Right lung (tissue), 5 donors: ENCODE data around the gene ZNF653. TPM values are rescaled to one million over a fixed set of nuclear protein-coding genes. Genes with fewer than 3 reads are reported as not detected.

Source experiments
- DNase-seq, 2 donors: peaks; one replicate each; pipeline ENCODE4 v3.0.0-alpha.2; 2013
- polyA plus RNA-seq, 5 donors: library from polyadenylated mRNA; unstranded; fragments of 120-200 nt; gene quantifications; one replicate each; pipeline versions ENCODE4 v1.2.1 to v1.2.3, GENCODE V29; 2013; ENCODE audit warnings: inconsistent platforms in 1 of 5, low replicate concordance in 1 of 5; ENCODE audit not compliant: insufficient read length in 5 of 5, insufficient read depth in 1 of 5

The ZNF653 gene
- polyA plus RNA-seq, 5 donors, result 7.4 to 9.6 (median 8.5) TPM

- DNase-seq, result no peak
Measured at GRCh38 chr19:11519138-11519537, 13.5 kb upstream of the ZNF653 start.

GRCh38 chr19:11513946-11514345 is 8.3 kb upstream of the ZNF653 start:
- no peak for DNase-seq

GRCh38 chr19:11510444-11510843 is 4.8 kb upstream of the ZNF653 start:
- no peak for DNase-seq

- DNase-seq, result no peak
Measured at GRCh38 chr19:11507370-11508078, 1.9 kb upstream of the ZNF653 start.

- no peak for DNase-seq
Measured at GRCh38 chr19:11506967-11507366, 1.3 kb upstream of the ZNF653 start.

GRCh38 chr19:11506101-11506555 is 489 bp upstream of the ZNF653 start:
- DNase-seq, result no peak

- peak; percentile 92 to 93 for DNase-seq
Measured at GRCh38 chr19:11505032-11505503, 571 bp downstream of the ZNF653 start.

- no peak for DNase-seq
Measured at GRCh38 chr19:11504502-11505031, 1.1 kb downstream of the ZNF653 start.

GRCh38 chr19:11499890-11500420 is 5.7 kb downstream of the ZNF653 start:
- DNase-seq, result no peak

GRCh38 chr19:11499220-11499726 is 6.4 kb downstream of the ZNF653 start:
- no peak for DNase-seq

GRCh38 chr19:11496391-11497163 is 9.1 kb downstream of the ZNF653 start:
- no peak for DNase-seq

GRCh38 chr19:11495885-11496284 is 9.8 kb downstream of the ZNF653 start:
- DNase-seq, result no peak

GRCh38 chr19:11495481-11495880 is 10.2 kb downstream of the ZNF653 start:
- no peak for DNase-seq

- DNase-seq, result no peak
Measured at GRCh38 chr19:11494634-11495285, 10.9 kb downstream of the ZNF653 start.

GRCh38 chr19:11489378-11489777 is 16.3 kb downstream of the ZNF653 start:
- no peak for DNase-seq

- no peak for DNase-seq
Measured at GRCh38 chr19:11486661-11487503, 18.8 kb downstream of the ZNF653 start.

- no peak for DNase-seq
Measured at GRCh38 chr19:11485245-11485837, 20.3 kb downstream of the ZNF653 start.

- DNase-seq, result no peak
Measured at GRCh38 chr19:11483366-11484111, 22.1 kb downstream of the ZNF653 start.

- peak; percentile 57 to 66 for DNase-seq
Measured at GRCh38 chr19:11482384-11483050, 23.1 kb downstream of the ZNF653 start.
